ENCODE data around the gene SEMA3F. TPM values are rescaled to one million over a fixed set of nuclear protein-coding genes. Genes with fewer than 3 reads are reported as not detected.

SEMA3F gene
- total RNA-seq, 1 experiment from 2014 or later: 34.0 TPM

DNA sequence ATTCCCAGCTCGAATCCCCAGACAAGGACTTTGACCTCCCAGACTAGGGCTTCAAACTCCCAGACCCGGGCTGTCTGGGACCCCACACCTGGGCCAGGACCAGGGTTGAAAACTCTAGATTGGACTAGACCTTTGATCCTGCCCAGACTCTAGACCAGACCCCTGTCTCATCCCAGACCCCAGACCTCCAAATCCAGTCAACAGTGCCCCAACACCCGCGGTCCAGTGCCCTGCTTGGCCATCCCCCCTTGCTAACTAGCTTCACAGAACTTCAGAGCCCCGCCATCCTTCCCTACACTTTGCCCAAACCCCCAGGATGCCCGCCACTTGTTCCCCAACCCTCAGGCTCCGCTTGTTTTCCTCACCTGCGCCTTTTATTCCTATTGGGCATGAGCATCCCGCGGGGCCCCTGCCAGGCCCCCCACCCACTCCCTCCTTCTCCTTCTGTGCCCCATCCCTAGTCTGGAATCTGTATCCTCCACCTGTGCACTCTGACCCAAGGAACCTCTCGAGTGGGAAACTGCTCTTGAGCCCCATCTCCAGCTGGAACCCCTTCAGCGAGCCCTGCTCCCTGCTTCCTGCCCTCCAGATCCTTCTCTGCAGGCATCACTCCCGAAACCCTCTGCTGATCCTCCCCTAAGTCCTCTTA is 81.5 kb downstream of the SEMA3F start:
- no peaks in the 10 kb centered on the region for H3K36me3 ChIP-seq (ENCODE audit: low read depth)
- peak overlapping the region; percentile 93 for H3K4me2 ChIP-seq
- BruUV-seq (replicated peaks): TSS peak; percentile 66
- peaks cover 24% of the 10 kb centered on the region for H3K4me1 ChIP-seq (replicated peaks; ENCODE audit: insufficient read depth)
- H3K4me3 ChIP-seq: peak overlapping the region; percentile 66
- POLR2A ChIA-PET (ENCODE audit: unreplicated experiment): no interaction called here
- no peak overlapping the region for H3K27ac ChIP-seq
- H3K27me3 ChIP-seq (ENCODE audit: insufficient read depth, low read depth): no peaks in the 10 kb centered on the region
- no peaks in the 10 kb centered on the region for H3K9me3 ChIP-seq (ENCODE audit: insufficient read depth, low read depth)
- peaks cover 23% of the 10 kb centered on the region for H3K79me2 ChIP-seq (ENCODE audit: low read depth)
- no peaks in the 10 kb centered on the region for H3K9me2 ChIP-seq (ENCODE audit: insufficient read depth)
- CTCF ChIA-PET: interaction anchor here (1.4 kb wide), 1 partner anchor 10 kb away, joined by 7 read pairs; no protein-coding TSS in a partner anchor
- no peaks in the 10 kb centered on the region for H4K20me1 ChIP-seq (ENCODE audit: insufficient read depth)
- H2AFZ ChIP-seq: peak overlapping the region; percentile 72
- intact Hi-C loops (cut with micrococcal nuclease; ENCODE audit: unreplicated experiment): loop anchor here (1.0 to 2.0 kb wide), 2 partner anchors 8 to 28 kb away; no protein-coding TSS in a partner anchor
- DNase-seq: no peak
- no peak for TF ChIP-seq EZH2 (IDR thresholded peaks at IDR 0.05; ENCODE audit: low read depth)
- no peak for TF ChIP-seq CTCF (conservative IDR thresholded peaks at IDR 0.05)
- H3F3A ChIP-seq (ENCODE audit: insufficient read depth, low read depth): no peaks in the 10 kb centered on the region; the same call in 1 of the 2 replicates

DNA sequence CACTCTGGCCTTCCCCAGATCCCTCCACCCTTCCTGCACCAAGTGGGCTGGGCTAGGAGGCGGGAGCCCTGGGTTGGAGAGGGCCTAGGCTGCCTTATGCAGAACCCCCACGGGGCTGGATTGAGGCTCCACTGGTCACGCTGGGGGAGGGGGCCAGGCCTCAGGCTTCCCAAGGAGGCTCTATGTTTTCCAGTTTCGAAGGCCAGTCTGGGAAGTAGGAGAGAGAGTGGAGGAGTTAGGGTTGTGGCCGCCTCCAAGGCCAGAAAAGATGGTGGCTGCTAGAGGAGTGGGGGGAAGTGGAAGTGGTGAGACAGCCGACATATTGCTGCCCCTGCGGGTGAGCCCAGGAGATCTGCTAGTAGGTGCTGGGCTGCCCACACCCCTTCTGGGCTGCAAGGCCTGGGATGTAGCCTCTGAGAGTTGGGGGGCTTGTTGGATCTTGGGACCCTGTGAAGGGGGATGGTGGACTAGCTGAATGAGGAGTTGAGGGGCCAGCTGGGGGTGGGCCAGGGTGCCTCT is 82.1 kb downstream of the SEMA3F start:
- 0 out of 2 replicates have a peak overlapping the region, but pooled peaks have one; percentile 72 for H2AFZ ChIP-seq
- H4K20me1 ChIP-seq (ENCODE audit: insufficient read depth): no peaks in the 10 kb centered on the region
- intact Hi-C loops (cut with micrococcal nuclease; ENCODE audit: unreplicated experiment): loop anchor here (1.0 to 2.0 kb wide), 2 partner anchors 9 to 28 kb away; no protein-coding TSS in a partner anchor
- H3K4me2 ChIP-seq: peak overlapping the region; percentile 93
- no TSS peak for BruUV-seq (replicated peaks)
- no peak overlapping the region for H3K27ac ChIP-seq
- no peaks in the 10 kb centered on the region for H3K9me3 ChIP-seq (ENCODE audit: insufficient read depth, low read depth)
- H3F3A ChIP-seq (ENCODE audit: insufficient read depth, low read depth): no peaks in the 10 kb centered on the region; the same call in 1 of the 2 replicates
- DNase-seq: peak in 1 of 2 experiments; percentile 36
- ChIA-PET CTCF (no interaction called here), POLR2A (ENCODE audit: unreplicated experiment) (no interaction called here)
- peak overlapping the region; percentile 66 for H3K4me3 ChIP-seq
- no peaks in the 10 kb centered on the region for H3K9me2 ChIP-seq (ENCODE audit: insufficient read depth)
- H3K79me2 ChIP-seq (ENCODE audit: low read depth): peaks cover 23% of the 10 kb centered on the region
- H3K4me1 ChIP-seq (replicated peaks; ENCODE audit: insufficient read depth): peaks cover 24% of the 10 kb centered on the region
- no peak for TF ChIP-seq CTCF (conservative IDR thresholded peaks at IDR 0.05)
- TF ChIP-seq EZH2 (IDR thresholded peaks at IDR 0.05; ENCODE audit: low read depth): no peak
- no peaks in the 10 kb centered on the region for H3K27me3 ChIP-seq (ENCODE audit: insufficient read depth, low read depth)
- H3K36me3 ChIP-seq (ENCODE audit: low read depth): no peaks in the 10 kb centered on the region

DNA sequence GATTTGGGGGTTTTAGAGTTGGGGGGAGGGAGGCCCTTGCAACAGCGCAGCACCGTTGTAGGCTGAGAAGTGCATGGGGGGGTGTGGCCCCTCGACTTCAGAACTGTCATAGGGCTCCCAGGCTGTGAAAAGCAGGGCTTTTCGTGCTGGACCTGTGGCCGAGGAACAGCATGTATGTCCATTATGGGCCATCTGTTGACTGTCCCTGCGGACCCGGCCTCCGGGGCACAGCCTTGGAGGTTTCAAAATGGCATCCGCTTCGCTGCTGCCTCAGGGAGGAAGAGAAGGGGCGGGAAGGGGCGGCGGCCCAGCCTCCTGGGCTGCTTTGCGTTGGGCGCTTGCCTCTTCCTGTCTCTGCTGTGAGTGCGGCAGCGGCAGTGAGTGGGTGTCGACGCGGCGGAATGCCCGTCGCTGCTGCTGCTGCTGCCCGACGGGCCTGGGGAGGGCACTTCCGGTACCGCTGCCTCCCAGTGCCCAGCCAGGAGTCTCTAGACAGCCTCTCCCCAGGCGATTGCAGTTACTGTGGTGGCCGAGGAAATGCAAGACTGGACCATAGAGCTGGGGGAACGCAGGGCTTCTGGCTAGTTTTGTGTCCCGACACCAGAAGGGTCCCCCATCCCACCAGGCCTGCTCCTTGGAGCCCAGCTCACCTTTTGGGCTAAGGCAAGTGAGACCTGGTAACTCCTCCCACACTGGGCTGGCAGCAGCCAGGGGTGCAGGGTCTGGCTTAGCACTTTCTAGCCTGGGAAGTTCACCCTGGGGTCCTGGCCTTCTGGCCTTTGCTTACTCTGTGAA is 82.8 kb downstream of the SEMA3F start:
- H3K27me3 ChIP-seq (ENCODE audit: insufficient read depth, low read depth): no peaks in the 10 kb centered on the region
- POLR2A ChIA-PET (ENCODE audit: unreplicated experiment): no interaction called here
- BruUV-seq (replicated peaks): TSS peak; percentile 73
- no peaks in the 10 kb centered on the region; the same call in 1 of the 2 replicates for H3F3A ChIP-seq (ENCODE audit: insufficient read depth, low read depth)
- DNase-seq: peak; percentile 48 to 73
- peaks cover 24% of the 10 kb centered on the region for H3K4me1 ChIP-seq (replicated peaks; ENCODE audit: insufficient read depth)
- CTCF ChIA-PET: interaction anchor here (0.7 to 0.9 kb wide), 2 partner anchors 8 to 11 kb away, joined by 3 read pairs; no protein-coding TSS in a partner anchor
- H2AFZ ChIP-seq: no peak overlapping the region
- TF ChIP-seq EZH2 (IDR thresholded peaks at IDR 0.05; ENCODE audit: low read depth): no peak
- no peak for TF ChIP-seq CTCF (conservative IDR thresholded peaks at IDR 0.05)
- H3K9me3 ChIP-seq (ENCODE audit: insufficient read depth, low read depth): no peaks in the 10 kb centered on the region
- H3K4me2 ChIP-seq: peak overlapping the region; percentile 93
- H3K36me3 ChIP-seq (ENCODE audit: low read depth): no peaks in the 10 kb centered on the region
- H3K9me2 ChIP-seq (ENCODE audit: insufficient read depth): no peaks in the 10 kb centered on the region
- intact Hi-C loops (cut with micrococcal nuclease; ENCODE audit: unreplicated experiment): loop anchor here (1.0 to 2.0 kb wide), 2 partner anchors 10 to 27 kb away; no protein-coding TSS in a partner anchor
- H3K4me3 ChIP-seq: peak overlapping the region; percentile 66; the same call in 1 of the 2 replicates
- H3K79me2 ChIP-seq (ENCODE audit: low read depth): peaks cover 23% of the 10 kb centered on the region
- no peaks in the 10 kb centered on the region for H4K20me1 ChIP-seq (ENCODE audit: insufficient read depth)
- no peak overlapping the region for H3K27ac ChIP-seq

Data from PC-9 (cell line).